Esophagus muscularis mucosa (tissue), 4 donors: ENCODE measurements around the gene DVL3. TPM values are rescaled to one million over a fixed set of nuclear protein-coding genes. Genes with fewer than 3 reads are reported as not detected.

Experiments used
- DNase-seq: peaks from one replicate; pipeline ENCODE4 v3.0.0-alpha.2; 2017; ENCODE audit errors: extremely low spot score
- H3K27ac ChIP-seq, 4 donors: fragments of 200-600 bp; sonication (generic); replicated peaks in 1 of 4; 1 replicate in 3 of 4; 2 replicates in 1 of 4; pipeline ENCODE4 v1.5.1; 2016 to 2019; ENCODE audit warnings: mild to moderate bottlenecking in 1 of 4
- H3K27me3 ChIP-seq, 4 donors: fragments of 200-600 bp; sonication (generic); one replicate each; pipeline versions ENCODE4 v1.5.1 to v1.6.0; 2016 to 2019
- H3K36me3 ChIP-seq, 4 donors: fragments of 200-600 bp; sonication (generic); one replicate each; pipeline ENCODE4 v1.5.1; 2016 to 2019
- H3K4me1 ChIP-seq, 4 donors: fragments of 200-600 bp; sonication (generic); one replicate each; pipeline ENCODE4 v1.5.1; 2016 to 2019
- H3K4me3 ChIP-seq, 4 donors: fragments of 200-600 bp; sonication (generic); 1 replicate in 2 of 4; 2 replicates in 2 of 4; pipeline ENCODE4 v1.5.1; 2016 to 2019; ENCODE audit warnings: mild to moderate bottlenecking in 4 of 4, moderate library complexity in 1 of 4
- H3K9me3 ChIP-seq, 4 donors: fragments of 200-600 bp; sonication (generic); 1 replicate in 3 of 4; 2 replicates in 1 of 4; pipeline ENCODE4 v1.5.1; 2016 to 2019
- EP300 ChIP-seq: sonication (generic); formaldehyde crosslinking; IDR thresholded peaks from one replicate; pipeline ENCODE4 v1.6.1; 2017; ENCODE audit warnings: antibody characterized with exemption
- POLR2A ChIP-seq: fragments of 450-650 bp; IDR thresholded peaks from one replicate; pipeline ENCODE4 v1.6.1; 2017; ENCODE audit warnings: antibody characterized with exemption, moderate library complexity, mild to moderate bottlenecking, low read depth
- POLR2AphosphoS5 ChIP-seq, 2 donors: sonication (generic); formaldehyde crosslinking; IDR thresholded peaks; one replicate each; pipeline ENCODE4 v1.6.1; 2017; ENCODE audit warnings: antibody characterized with exemption in 2 of 2
- whole genome bisulfite sequencing: methylation state at CpG from one replicate; pipeline ENCODE4 v1.1.5; 2018; 5-methylcytosine and 5-hydroxymethylcytosine counted together
- intact Hi-C: fragments of 100-400 bp; cut with DNase I; formaldehyde crosslinking; loops from one replicate; pipeline ENCODE4 v1.15.1; 2023
- total RNA-seq, 4 donors: library from RNA; depleted of rRNA; stranded (reverse); fragments of >200 nt; gene quantifications; one replicate each; pipeline versions ENCODE4 v1.1.0 to v1.2.1, GENCODE V29; 2016
- TF ChIP-seq, protein P1 (sequence below), 3 experiments: fragments of 200-600 bp in 2 of 3; fragments of 450-650 bp in 1 of 3; sonication (generic) in 2 of 3; IDR thresholded peaks; one replicate each; pipeline ENCODE4 v1.5.1; 2017 to 2019; ENCODE audit warnings: antibody characterized with exemption in 3 of 3, mild to moderate bottlenecking in 2 of 3, moderate library complexity in 1 of 3

Gene DVL3
- total RNA-seq, 4 donors from 2014 or later, result 64.0 to 119 (median 86.3) TPM

DNA sequence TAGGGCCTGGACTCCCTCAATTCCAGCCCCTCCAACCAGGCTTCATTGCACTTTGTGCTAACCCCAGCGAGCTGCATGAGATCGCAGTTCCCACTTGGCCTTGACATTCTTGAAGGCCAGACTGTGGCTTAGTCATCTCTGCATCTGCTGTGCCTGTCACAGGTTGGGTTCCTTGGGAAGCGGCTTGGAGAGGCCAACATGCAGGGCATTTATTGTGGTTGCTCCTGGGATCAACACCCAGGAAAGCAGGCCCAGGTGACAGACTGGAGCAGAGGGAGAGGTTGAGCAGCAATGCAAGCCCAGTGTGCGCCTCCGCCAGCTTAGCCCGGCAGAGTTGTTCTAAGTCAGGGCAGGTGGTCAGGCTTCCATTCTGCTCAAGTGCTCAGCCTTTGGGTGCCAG, 41.4 kb downstream of the DVL3 start:
- H3K4me1 ChIP-seq, result no peaks in the 10 kb centered on the region
- no peak for TF ChIP-seq EP300
- TF ChIP-seq, protein P1, sequence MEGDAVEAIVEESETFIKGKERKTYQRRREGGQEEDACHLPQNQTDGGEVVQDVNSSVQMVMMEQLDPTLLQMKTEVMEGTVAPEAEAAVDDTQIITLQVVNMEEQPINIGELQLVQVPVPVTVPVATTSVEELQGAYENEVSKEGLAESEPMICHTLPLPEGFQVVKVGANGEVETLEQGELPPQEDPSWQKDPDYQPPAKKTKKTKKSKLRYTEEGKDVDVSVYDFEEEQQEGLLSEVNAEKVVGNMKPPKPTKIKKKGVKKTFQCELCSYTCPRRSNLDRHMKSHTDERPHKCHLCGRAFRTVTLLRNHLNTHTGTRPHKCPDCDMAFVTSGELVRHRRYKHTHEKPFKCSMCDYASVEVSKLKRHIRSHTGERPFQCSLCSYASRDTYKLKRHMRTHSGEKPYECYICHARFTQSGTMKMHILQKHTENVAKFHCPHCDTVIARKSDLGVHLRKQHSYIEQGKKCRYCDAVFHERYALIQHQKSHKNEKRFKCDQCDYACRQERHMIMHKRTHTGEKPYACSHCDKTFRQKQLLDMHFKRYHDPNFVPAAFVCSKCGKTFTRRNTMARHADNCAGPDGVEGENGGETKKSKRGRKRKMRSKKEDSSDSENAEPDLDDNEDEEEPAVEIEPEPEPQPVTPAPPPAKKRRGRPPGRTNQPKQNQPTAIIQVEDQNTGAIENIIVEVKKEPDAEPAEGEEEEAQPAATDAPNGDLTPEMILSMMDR (IDR thresholded peaks at IDR 0.05), result no peak
- TF ChIP-seq POLR2AphosphoS5 (IDR thresholded peaks at IDR 0.05), result no peak
- no peak for TF ChIP-seq POLR2A
- H3K27me3 ChIP-seq, result no peaks in the 10 kb centered on the region
- no peak for DNase-seq
- intact Hi-C loops, result no loop called here
- WGBS, result 97% methylated on average over 5 of the region's 6 CpGs
- no peak overlapping the region for H3K27ac ChIP-seq
- H3K4me3 ChIP-seq, result no peak overlapping the region
- no peaks in the 10 kb centered on the region for H3K9me3 ChIP-seq
- H3K36me3 ChIP-seq, result peaks cover 23 to 54% (median 51%) of the 10 kb centered on the region in 4 donors

DNA sequence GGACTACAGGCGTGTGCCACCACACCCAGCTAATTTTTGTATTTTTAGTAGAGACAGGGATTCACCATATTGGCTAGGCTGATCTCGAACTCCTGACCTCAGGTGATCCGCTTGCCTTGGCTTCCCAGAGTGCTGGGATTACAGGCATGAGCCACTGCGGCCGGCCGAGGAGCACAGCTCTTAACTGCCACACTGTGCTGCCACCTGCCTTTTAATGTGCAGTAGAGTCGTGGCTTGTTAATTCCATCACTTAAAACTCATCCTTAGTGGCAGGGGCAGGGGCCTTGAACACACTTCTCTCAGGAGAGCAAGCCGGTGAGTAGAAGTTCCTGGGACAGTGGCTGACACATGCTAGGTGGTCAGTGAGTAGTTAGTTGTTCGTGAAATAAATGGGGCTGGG, 43.3 kb downstream of the DVL3 start:
- H3K9me3 ChIP-seq, result no peaks in the 10 kb centered on the region
- peaks cover 9 to 34% (median 31%) of the 10 kb centered on the region in 4 donors for H3K36me3 ChIP-seq
- DNase-seq, result no peak
- no peaks in the 10 kb centered on the region for H3K27me3 ChIP-seq
- no peak overlapping the region for H3K4me3 ChIP-seq
- TF ChIP-seq POLR2AphosphoS5 (IDR thresholded peaks at IDR 0.05), result no peak
- no peak overlapping the region for H3K27ac ChIP-seq
- intact Hi-C loops, result no loop called here
- 83% methylated on average over 9 of the region's 9 CpGs for WGBS
- no peaks in the 10 kb centered on the region for H3K4me1 ChIP-seq

DNA sequence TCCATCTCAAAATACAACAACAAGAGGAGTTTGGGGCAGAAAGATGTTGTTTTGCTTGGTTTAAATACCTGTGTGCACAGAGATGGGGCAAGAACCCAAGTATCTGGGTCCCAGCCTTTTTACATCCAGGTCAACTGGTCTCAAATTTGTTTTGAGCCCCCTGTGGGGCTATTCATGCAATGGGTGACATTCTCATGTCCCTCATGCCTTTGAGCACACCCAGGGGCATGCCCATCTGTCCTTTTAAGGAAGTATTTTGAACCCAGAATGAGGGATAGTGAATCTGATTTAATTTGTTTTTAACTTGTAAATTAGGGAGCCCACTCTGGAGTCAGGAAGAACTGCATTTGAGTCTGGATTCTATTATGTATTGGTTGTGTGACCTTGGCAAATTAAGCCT, 45.6 kb downstream of the DVL3 start:
- TF ChIP-seq, protein P1 (IDR thresholded peaks at IDR 0.05), result no peak
- TF ChIP-seq POLR2A (no peak), POLR2AphosphoS5 (IDR thresholded peaks at IDR 0.05) (no peak), EP300 (no peak)
- peaks cover 0 to 11% (median 8%) of the 10 kb centered on the region in 4 donors for H3K36me3 ChIP-seq
- peaks cover 0 to 6% (median 0%) of the 10 kb centered on the region in 4 donors for H3K27me3 ChIP-seq
- no peak overlapping the region for H3K27ac ChIP-seq
- intact Hi-C loops, result no loop called here
- no peak for DNase-seq
- no peak overlapping the region for H3K4me3 ChIP-seq
- H3K4me1 ChIP-seq, result no peaks in the 10 kb centered on the region
- no peaks in the 10 kb centered on the region for H3K9me3 ChIP-seq

DNA sequence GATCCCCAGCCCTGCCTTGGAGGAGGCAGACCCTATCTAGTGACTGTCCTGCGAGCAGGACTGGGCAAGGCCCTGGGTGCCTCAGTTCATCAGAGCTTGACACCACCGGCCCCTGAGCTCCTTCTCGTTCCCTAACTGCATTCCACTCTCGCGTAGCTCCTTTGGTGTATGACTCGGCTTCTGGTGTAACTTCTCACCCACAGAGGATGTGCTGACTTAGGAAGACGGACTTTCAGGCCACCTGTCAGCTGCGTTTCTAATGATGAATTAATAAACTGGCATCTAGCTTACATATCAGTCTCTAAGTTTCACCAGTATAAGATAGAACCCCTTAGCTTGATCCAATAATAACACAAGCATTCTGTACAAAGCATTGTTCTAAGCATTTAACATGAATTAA, 48.3 kb downstream of the DVL3 start:
- intact Hi-C loops, result no loop called here
- 79% methylated on average over 8 of the region's 8 CpGs for WGBS
- TF ChIP-seq, protein P1 (IDR thresholded peaks at IDR 0.05), result no peak
- TF ChIP-seq POLR2A (no peak), POLR2AphosphoS5 (IDR thresholded peaks at IDR 0.05) (no peak), EP300 (no peak)
- no peaks in the 10 kb centered on the region for H3K36me3 ChIP-seq
- no peaks in the 10 kb centered on the region for H3K9me3 ChIP-seq
- H3K4me3 ChIP-seq, result no peak overlapping the region
- no peak overlapping the region for H3K27ac ChIP-seq
- H3K27me3 ChIP-seq, result peaks cover 0 to 24% (median 2%) of the 10 kb centered on the region in 4 donors
- H3K4me1 ChIP-seq, result no peaks in the 10 kb centered on the region
- no peak for DNase-seq

DNA sequence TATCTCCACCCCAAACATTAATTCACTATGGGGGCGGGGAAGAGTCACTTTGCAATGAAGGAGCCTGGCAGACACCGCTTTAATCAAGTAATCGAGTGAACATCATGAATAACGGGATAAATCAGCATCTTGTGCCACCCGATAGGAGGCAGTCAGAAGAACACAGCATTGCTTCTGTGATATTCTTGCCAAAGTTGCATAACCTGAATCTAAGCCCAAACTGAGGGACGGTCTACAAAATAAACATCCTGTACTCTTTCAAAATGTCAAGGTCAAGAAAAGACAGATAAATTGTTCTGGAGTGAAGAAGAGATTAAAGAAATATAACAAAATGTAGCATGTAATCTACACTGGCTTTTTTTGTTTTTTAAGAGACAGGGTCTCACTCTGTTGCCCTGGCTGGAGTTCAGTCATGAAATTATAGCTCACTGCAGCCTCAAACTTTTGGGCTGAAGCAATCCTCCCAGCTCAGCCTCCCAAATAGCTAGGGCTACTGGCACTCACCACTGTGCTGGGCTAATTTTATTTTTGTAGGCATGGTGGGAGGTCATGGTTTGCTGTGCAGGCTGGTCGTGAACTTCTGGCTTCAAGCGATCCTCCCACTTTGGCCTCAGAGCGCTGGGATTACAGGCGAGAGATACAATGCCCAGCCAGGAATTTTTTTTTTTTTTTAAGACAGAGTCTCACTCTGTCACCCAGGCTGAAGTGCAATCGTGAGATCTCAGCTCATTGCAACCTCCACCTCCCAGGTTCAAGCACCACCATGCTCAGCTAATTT, 54.2 kb downstream of the DVL3 start:
- Histone ChIP-seq H3K4me3 (no peak overlapping the region), H3K27ac (peak overlapping the region in 1 of 4 donors; percentile 42), H3K27me3 (peaks cover 0 to 24% (median 2%) of the 10 kb centered on the region in 4 donors), H3K4me1 (peaks cover 0 to 12% (median 10%) of the 10 kb centered on the region in 4 donors), H3K36me3 (no peaks in the 10 kb centered on the region), H3K9me3 (no peaks in the 10 kb centered on the region)
- TF ChIP-seq EP300 (no peak), POLR2AphosphoS5 (IDR thresholded peaks at IDR 0.05) (no peak), POLR2A (no peak)
- TF ChIP-seq, protein P1 (IDR thresholded peaks at IDR 0.05), result no peak
- DNase-seq, result no peak
- 58% methylated on average over 11 of the region's 11 CpGs for WGBS
- intact Hi-C loops, result no loop called here
